GM12892 (cell line): ENCODE results near the gene SPRYD7.

Source experiments
- POLR2A ChIP-seq: IDR thresholded peaks from 2 replicates; pipeline ENCODE4 v1.6.1; 2011; ENCODE audit warnings: low read depth, low read length, control low read depth
- POLR2AphosphoS5 ChIP-seq: IDR thresholded peaks from 2 replicates; pipeline ENCODE4 v1.6.1; 2011; ENCODE audit warnings: low read depth, low read length, control low read depth
- TAF1 ChIP-seq: IDR thresholded peaks from 2 replicates; pipeline ENCODE4 v1.6.1; 2011; ENCODE audit warnings: low read depth, mild to moderate bottlenecking, control low read depth, low read length, borderline replicate concordance

DNA sequence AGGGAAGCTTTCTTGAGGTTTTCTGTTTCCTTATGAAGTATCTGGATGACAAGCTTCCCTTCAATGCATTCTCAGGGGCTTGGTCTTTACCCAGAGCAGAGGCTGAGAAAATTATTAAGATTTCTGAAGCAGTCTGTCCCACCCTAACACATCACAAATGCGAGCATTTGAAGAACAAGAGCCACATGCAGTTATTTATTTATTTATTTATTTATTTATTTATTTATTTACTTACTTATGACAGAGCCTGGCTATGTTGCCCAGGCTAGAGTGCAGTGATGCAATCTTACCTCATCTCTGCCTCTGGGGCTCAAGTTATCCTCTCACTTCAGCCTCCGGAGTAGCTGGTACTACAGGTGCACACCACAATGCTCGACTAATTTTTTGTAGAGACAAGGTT is 38.4 kb downstream of the SPRYD7 start:
- TF ChIP-seq POLR2AphosphoS5 (no peak), POLR2A (no peak), TAF1 (no peak)
